Stimulated activated CD4-positive, alpha-beta T cell treated with anti-CD3 and anti-CD28 coated beads, Interleukin-4, amount 100 ng/mL, for 24 hours (primary cell): ENCODE measurements around the gene FIGLA.
"Not testable (repeated sequence)": the region's sequence is repeated elsewhere in the genome, so short reads cannot be mapped to it uniquely, and the experiment has no call there.

ENCODE experiments used
- DNase-seq: peaks from one replicate; pipeline ENCODE4 v3.0.0-alpha.2; 2020

The FIGLA gene

GRCh38 chr2:70743068-70743467 is 47.4 kb downstream of the FIGLA start:
- no peak for DNase-seq

GRCh38 chr2:70739492-70739891 is 51.0 kb downstream of the FIGLA start:
- DNase-seq = not testable (repeated sequence)

GRCh38 chr2:70738159-70738558 is 52.3 kb downstream of the FIGLA start:
- no peak for DNase-seq

- DNase-seq = no peak
Observed at GRCh38 chr2:70735071-70735470, 55.4 kb downstream of the FIGLA start.

- DNase-seq = no peak
Observed at GRCh38 chr2:70733646-70734180, 56.7 kb downstream of the FIGLA start.

- DNase-seq = no peak
Observed at GRCh38 chr2:70732766-70733645, 57.4 kb downstream of the FIGLA start.

- no peak for DNase-seq
Observed at GRCh38 chr2:70730730-70731129, 59.7 kb downstream of the FIGLA start.

GRCh38 chr2:70729647-70730046 is 60.8 kb downstream of the FIGLA start:
- DNase-seq = no peak

GRCh38 chr2:70728128-70728527 is 62.3 kb downstream of the FIGLA start:
- DNase-seq = no peak
